ENCODE results near the gene SUFU. TPM values are rescaled to one million over a fixed set of nuclear protein-coding genes. Genes with fewer than 3 reads are reported as not detected.

Gene SUFU
- total RNA-seq, 1 donor = 3.6 TPM

DNA sequence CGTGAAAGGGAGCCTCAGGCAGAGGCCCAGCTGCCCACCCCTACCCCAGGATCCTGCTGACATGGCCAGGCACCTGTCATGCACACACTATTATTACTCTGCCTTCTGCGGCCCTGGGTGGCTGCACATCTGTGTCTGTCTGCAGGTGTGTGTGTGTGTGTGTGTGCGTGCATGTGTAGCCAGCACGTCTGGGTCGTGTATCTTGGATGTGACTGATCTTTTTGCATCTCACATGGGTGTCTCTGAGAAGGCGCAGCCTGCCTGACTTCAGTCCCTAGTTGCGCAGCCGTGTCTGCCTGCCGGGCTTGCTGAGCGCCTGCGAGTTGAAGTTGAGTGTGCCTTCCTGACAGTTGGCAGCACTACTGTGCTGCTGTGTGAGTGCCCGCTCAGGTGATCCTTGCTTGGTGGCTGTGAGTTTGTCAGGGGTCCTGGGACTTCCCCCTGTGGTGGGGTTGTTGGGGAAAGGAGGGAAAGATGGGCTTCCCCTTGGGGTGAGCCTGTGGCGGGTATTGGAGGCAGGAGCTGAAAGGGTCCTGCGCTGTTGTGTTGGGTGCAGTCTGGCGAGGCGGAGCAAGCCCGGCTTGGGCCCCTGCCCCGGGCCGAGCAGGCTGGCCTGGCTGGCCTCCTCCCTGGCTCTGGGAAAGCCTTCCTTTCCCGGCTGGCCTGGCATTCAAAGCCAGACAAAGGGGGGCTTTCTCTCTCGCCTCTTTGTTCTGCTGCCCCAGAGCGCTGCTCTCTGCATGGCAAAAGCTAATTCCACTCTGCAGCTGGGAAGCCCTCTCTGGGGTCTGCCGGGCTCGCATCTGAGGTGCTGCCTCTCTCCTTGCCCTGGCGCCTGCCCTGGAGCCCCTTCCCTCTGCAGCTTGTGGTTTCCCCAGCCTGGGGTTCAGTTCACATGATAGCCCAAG, 145.4 kb downstream of the SUFU start:
- Histone ChIP-seq H3K4me1 (ENCODE audit: insufficient read depth, low read length) (peaks cover 37% of the 10 kb centered on the region), H3K4me2 (ENCODE audit: insufficient read depth, low read length) (peak overlapping the region; percentile 85), H3K36me3 (ENCODE audit: insufficient read depth, low read length) (peaks cover 36% of the 10 kb centered on the region), H3K27ac (ENCODE audit: low read depth, low read length) (peak overlapping the region; percentile 33), H3K79me2 (ENCODE audit: insufficient read depth, low read length) (peaks cover 100% of the 10 kb centered on the region), H4K20me1 (ENCODE audit: insufficient read depth, low read length) (peaks cover 89% of the 10 kb centered on the region), H3K9me3 (ENCODE audit: low read depth, low read length) (no peaks in the 10 kb centered on the region), H3K4me3 (ENCODE audit: insufficient read depth, low read length) (peak overlapping the region; percentile 88), H2AFZ (ENCODE audit: low read length) (no peak overlapping the region), H3K27me3 (ENCODE audit: insufficient read depth, low read length) (no peaks in the 10 kb centered on the region)
- TF ChIP-seq, protein P1, sequence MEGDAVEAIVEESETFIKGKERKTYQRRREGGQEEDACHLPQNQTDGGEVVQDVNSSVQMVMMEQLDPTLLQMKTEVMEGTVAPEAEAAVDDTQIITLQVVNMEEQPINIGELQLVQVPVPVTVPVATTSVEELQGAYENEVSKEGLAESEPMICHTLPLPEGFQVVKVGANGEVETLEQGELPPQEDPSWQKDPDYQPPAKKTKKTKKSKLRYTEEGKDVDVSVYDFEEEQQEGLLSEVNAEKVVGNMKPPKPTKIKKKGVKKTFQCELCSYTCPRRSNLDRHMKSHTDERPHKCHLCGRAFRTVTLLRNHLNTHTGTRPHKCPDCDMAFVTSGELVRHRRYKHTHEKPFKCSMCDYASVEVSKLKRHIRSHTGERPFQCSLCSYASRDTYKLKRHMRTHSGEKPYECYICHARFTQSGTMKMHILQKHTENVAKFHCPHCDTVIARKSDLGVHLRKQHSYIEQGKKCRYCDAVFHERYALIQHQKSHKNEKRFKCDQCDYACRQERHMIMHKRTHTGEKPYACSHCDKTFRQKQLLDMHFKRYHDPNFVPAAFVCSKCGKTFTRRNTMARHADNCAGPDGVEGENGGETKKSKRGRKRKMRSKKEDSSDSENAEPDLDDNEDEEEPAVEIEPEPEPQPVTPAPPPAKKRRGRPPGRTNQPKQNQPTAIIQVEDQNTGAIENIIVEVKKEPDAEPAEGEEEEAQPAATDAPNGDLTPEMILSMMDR (IDR thresholded peaks at IDR 0.05; ENCODE audit: extremely low read depth, low read depth, low read length) = no peak
- DNase-seq (ENCODE audit: insufficient read length, low spot score, missing footprints) = peak; percentile 86

- Histone ChIP-seq H2AFZ (ENCODE audit: low read length) (no peak overlapping the region), H3K4me3 (ENCODE audit: insufficient read depth, low read length) (peak overlapping the region; percentile 88), H3K9me3 (ENCODE audit: low read depth, low read length) (no peaks in the 10 kb centered on the region), H4K20me1 (ENCODE audit: insufficient read depth, low read length) (peaks cover 91% of the 10 kb centered on the region), H3K27me3 (ENCODE audit: insufficient read depth, low read length) (no peaks in the 10 kb centered on the region), H3K4me2 (ENCODE audit: insufficient read depth, low read length) (peak overlapping the region; percentile 85), H3K4me1 (ENCODE audit: insufficient read depth, low read length) (peaks cover 37% of the 10 kb centered on the region), H3K79me2 (ENCODE audit: insufficient read depth, low read length) (peaks cover 100% of the 10 kb centered on the region), H3K36me3 (ENCODE audit: insufficient read depth, low read length) (peaks cover 43% of the 10 kb centered on the region), H3K27ac (ENCODE audit: low read depth, low read length) (peak overlapping the region; percentile 33)
- TF ChIP-seq, protein P1 (IDR thresholded peaks at IDR 0.05; ENCODE audit: extremely low read depth, low read depth, low read length) = no peak
- peak; percentile 78 for DNase-seq (ENCODE audit: insufficient read length, low spot score, missing footprints)
Measured at GRCh38 chr10:102649797-102650654, 146.3 kb downstream of the SUFU start.

GRCh38 chr10:102650655-102651454, 147.1 kb downstream of the SUFU start:
- no peaks in the 10 kb centered on the region for H3K9me3 ChIP-seq (ENCODE audit: low read depth, low read length)
- TF ChIP-seq, protein P1 (IDR thresholded peaks at IDR 0.05; ENCODE audit: extremely low read depth, low read depth, low read length) = no peak
- peaks cover 37% of the 10 kb centered on the region for H3K4me1 ChIP-seq (ENCODE audit: insufficient read depth, low read length)
- H3K4me3 ChIP-seq (ENCODE audit: insufficient read depth, low read length) = no peak overlapping the region
- peaks cover 51% of the 10 kb centered on the region for H3K36me3 ChIP-seq (ENCODE audit: insufficient read depth, low read length)
- no peak overlapping the region for H2AFZ ChIP-seq (ENCODE audit: low read length)
- peaks cover 93% of the 10 kb centered on the region for H4K20me1 ChIP-seq (ENCODE audit: insufficient read depth, low read length)
- H3K27me3 ChIP-seq (ENCODE audit: insufficient read depth, low read length) = no peaks in the 10 kb centered on the region
- DNase-seq (ENCODE audit: insufficient read length, low spot score, missing footprints) = peak; percentile 21
- no peak overlapping the region for H3K4me2 ChIP-seq (ENCODE audit: insufficient read depth, low read length)
- no peak overlapping the region for H3K27ac ChIP-seq (ENCODE audit: low read depth, low read length)
- peaks cover 100% of the 10 kb centered on the region for H3K79me2 ChIP-seq (ENCODE audit: insufficient read depth, low read length)

All from osteoblast (primary cell).